Measurements from ENCODE around the gene TP53I3. TPM values are rescaled to one million over a fixed set of nuclear protein-coding genes. Genes with fewer than 3 reads are reported as not detected.
"Not testable (repeated sequence)": the region's sequence is repeated elsewhere in the genome, so short reads cannot be mapped to it uniquely, and the experiment has no call there.

Gene TP53I3
- total and polyA plus RNA-seq, 2 donors from 2014 or later = 45.1 to 85.0 TPM

DNA sequence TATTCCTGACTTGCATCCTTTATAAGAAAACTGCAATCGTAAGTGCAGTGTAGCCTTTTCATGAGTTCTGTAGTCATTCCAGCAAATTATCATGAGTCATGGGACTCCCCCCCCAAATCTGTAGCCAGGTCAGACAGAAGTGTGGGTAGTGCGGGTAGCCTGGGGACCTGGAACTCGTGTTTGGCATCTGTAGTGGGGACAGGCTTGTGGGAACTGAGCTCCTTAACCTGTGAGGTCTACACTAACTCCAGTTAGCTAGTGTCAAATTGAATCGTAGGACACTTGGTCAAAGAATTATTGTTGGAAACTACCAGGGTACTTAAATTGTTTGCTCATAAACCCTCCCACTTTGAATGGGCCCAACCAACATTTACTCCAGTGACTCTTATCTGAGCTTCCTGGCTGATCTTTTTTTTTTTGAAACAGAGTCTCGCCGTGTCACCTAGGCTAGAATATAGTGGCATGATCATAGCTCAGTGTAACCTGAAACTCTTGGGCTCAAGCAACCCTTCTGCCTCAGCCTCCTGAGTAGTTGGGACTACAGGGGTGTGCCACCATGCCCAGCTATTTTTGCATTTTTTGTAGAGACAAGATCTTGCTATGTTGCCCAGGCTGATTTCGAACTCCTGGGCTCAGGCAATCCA is 26.1 kb upstream of the TP53I3 start:
- H3K9ac ChIP-seq (ENCODE audit: low read length in 3 of 3) = no peak overlapping the region
- H3K4me1 ChIP-seq (ENCODE audit: control insufficient read depth in 2 of 3, insufficient read depth in 2 of 3, low read depth in 1 of 3, low read length in 3 of 3) = no peaks in the 10 kb centered on the region
- no peaks in the 10 kb centered on the region for H3K27me3 ChIP-seq (ENCODE audit: control insufficient read depth, insufficient read depth, low read length)
- H3K9me3 ChIP-seq (ENCODE audit: control insufficient read depth in 2 of 3, insufficient read depth in 1 of 3, low read length in 3 of 3) = no peaks in the 10 kb centered on the region
- TF ChIP-seq, protein P1, sequence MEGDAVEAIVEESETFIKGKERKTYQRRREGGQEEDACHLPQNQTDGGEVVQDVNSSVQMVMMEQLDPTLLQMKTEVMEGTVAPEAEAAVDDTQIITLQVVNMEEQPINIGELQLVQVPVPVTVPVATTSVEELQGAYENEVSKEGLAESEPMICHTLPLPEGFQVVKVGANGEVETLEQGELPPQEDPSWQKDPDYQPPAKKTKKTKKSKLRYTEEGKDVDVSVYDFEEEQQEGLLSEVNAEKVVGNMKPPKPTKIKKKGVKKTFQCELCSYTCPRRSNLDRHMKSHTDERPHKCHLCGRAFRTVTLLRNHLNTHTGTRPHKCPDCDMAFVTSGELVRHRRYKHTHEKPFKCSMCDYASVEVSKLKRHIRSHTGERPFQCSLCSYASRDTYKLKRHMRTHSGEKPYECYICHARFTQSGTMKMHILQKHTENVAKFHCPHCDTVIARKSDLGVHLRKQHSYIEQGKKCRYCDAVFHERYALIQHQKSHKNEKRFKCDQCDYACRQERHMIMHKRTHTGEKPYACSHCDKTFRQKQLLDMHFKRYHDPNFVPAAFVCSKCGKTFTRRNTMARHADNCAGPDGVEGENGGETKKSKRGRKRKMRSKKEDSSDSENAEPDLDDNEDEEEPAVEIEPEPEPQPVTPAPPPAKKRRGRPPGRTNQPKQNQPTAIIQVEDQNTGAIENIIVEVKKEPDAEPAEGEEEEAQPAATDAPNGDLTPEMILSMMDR (IDR thresholded peaks at IDR 0.05; ENCODE audit: borderline replicate concordance, extremely low read depth, insufficient read depth) = no peak
- no peak overlapping the region for H3K27ac ChIP-seq (ENCODE audit: low read depth in 2 of 2, low read length in 2 of 2)
- FAIRE-seq = no peak
- no peak overlapping the region for H3K4me3 ChIP-seq (ENCODE audit: low read length in 3 of 3)
- no peak for DNase-seq
- H3K36me3 ChIP-seq (ENCODE audit: control insufficient read depth in 2 of 3, insufficient read depth in 3 of 3, low read length in 3 of 3) = no peaks in the 10 kb centered on the region
- intact Hi-C loops (cut with DNase I) = no loop called here

DNA sequence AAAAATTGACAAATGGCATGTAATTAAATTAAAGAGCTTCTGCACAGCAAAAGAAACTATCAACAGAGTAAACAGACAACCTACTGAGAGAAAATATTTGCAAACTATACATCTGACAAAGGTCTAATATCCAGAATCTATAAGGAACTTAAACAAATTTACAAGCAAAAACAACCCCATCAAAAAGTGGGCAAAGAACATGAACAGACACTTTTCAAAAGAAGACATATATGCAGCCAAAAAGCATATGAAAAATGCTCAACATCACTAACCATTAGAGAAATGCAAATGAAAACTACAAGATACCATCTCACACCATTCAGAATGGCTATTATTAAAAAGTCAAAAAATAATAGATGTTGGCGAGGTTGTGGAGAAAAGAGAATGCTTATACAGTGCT is 24.8 kb upstream of the TP53I3 start:
- H3K9me3 ChIP-seq (ENCODE audit: control insufficient read depth in 2 of 3, insufficient read depth in 1 of 3, low read length in 3 of 3); H3K27ac ChIP-seq (ENCODE audit: low read depth in 2 of 2, low read length in 2 of 2); H3K36me3 ChIP-seq (ENCODE audit: control insufficient read depth in 2 of 3, insufficient read depth in 3 of 3, low read length in 3 of 3); DNase-seq; H3K4me1 ChIP-seq (ENCODE audit: control insufficient read depth in 2 of 3, insufficient read depth in 2 of 3, low read depth in 1 of 3, low read length in 3 of 3); H3K4me3 ChIP-seq (ENCODE audit: low read length in 3 of 3); H3K27me3 ChIP-seq (ENCODE audit: control insufficient read depth, insufficient read depth, low read length); intact Hi-C loops (cut with DNase I); FAIRE-seq; H3K9ac ChIP-seq (ENCODE audit: low read length in 3 of 3): not testable (repeated sequence)

DNA sequence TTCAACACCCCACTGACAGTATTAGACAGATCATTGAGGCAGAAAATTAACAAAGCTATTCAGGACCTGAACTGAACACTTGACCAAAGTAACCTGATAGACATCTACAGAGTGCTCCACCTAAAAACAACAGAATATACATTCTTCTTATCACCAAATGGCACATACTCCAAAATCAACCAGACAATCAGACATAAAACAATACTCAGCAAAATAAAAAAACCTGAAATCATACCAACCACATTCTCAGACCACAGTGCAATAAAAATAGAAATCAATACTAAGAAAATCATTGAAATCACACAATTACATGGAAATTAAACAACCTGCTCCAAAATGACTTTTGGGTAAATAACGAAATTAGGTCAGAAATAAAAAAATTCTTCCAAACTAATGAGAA is 22.7 kb upstream of the TP53I3 start:
- no peaks in the 10 kb centered on the region for H3K4me1 ChIP-seq (ENCODE audit: control insufficient read depth in 2 of 3, insufficient read depth in 2 of 3, low read depth in 1 of 3, low read length in 3 of 3)
- DNase-seq = no peak
- no peak overlapping the region for H3K27ac ChIP-seq (ENCODE audit: low read depth in 2 of 2, low read length in 2 of 2)
- no peaks in the 10 kb centered on the region for H3K36me3 ChIP-seq (ENCODE audit: control insufficient read depth in 2 of 3, insufficient read depth in 3 of 3, low read length in 3 of 3)
- intact Hi-C loops (cut with DNase I) = no loop called here
- no peaks in the 10 kb centered on the region for H3K27me3 ChIP-seq (ENCODE audit: control insufficient read depth, insufficient read depth, low read length)
- FAIRE-seq = no peak
- no peak overlapping the region for H3K9ac ChIP-seq (ENCODE audit: low read length in 3 of 3)
- no peak overlapping the region for H3K4me3 ChIP-seq (ENCODE audit: low read length in 3 of 3)
- TF ChIP-seq, protein P1 (IDR thresholded peaks at IDR 0.05; ENCODE audit: borderline replicate concordance, extremely low read depth, insufficient read depth) = no peak
- no peaks in the 10 kb centered on the region for H3K9me3 ChIP-seq (ENCODE audit: control insufficient read depth in 2 of 3, insufficient read depth in 1 of 3, low read length in 3 of 3)

DNA sequence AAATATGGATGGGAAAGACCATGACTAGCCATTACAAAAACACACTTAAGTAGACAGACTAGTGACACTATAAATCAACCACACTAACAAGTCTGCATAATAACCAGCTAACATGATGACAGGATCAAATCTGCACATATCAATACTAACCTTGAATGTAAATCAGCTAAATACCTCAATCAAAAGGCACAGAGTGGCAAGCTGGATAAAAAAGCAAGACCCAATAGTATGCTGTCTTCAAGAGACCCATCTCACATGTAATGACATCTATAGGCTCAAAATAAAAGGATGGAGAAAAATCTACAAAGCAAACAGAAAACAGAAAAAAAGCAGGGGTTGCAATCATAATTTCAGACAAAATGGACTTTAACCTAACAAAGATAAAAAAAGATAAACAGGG is 22.2 kb upstream of the TP53I3 start:
- H3K9me3 ChIP-seq (ENCODE audit: control insufficient read depth in 2 of 3, insufficient read depth in 1 of 3, low read length in 3 of 3) = no peaks in the 10 kb centered on the region
- FAIRE-seq (no peak), DNase-seq (no peak)
- H3K36me3 ChIP-seq (ENCODE audit: control insufficient read depth in 2 of 3, insufficient read depth in 3 of 3, low read length in 3 of 3) = no peaks in the 10 kb centered on the region
- TF ChIP-seq, protein P1 (IDR thresholded peaks at IDR 0.05; ENCODE audit: borderline replicate concordance, extremely low read depth, insufficient read depth) = no peak
- H3K9ac ChIP-seq (ENCODE audit: low read length in 3 of 3) = no peak overlapping the region
- H3K27me3 ChIP-seq (ENCODE audit: control insufficient read depth, insufficient read depth, low read length) = no peaks in the 10 kb centered on the region
- no peak overlapping the region for H3K27ac ChIP-seq (ENCODE audit: low read depth in 2 of 2, low read length in 2 of 2)
- no peaks in the 10 kb centered on the region for H3K4me1 ChIP-seq (ENCODE audit: control insufficient read depth in 2 of 3, insufficient read depth in 2 of 3, low read depth in 1 of 3, low read length in 3 of 3)
- H3K4me3 ChIP-seq (ENCODE audit: low read length in 3 of 3) = no peak overlapping the region
- intact Hi-C loops (cut with DNase I) = no loop called here

Data from kidney (tissue), 14 donors.